Activated CD8-positive, alpha-beta memory T cell treated with anti-CD3 and anti-CD28 coated beads for 4 hours (primary cell): Measurements from ENCODE around the gene XRCC5.
"Not testable (repeated sequence)": the region's sequence is repeated elsewhere in the genome, so short reads cannot be mapped to it uniquely, and the experiment has no call there.

Source experiments
- DNase-seq, 2 donors: peaks; one replicate each; pipeline ENCODE4 v3.0.0-alpha.2; 2020; ENCODE audit warnings: low read depth in 2 of 2

The XRCC5 gene

GRCh38 chr2:216108967-216109921, at the start of gene XRCC5:
Gene XRCC5, plus strand, starts transcription at chr2:216109348. Its CDS starts 89 bp downstream, at chr2:216109437.
- peak; percentile 94 to 96 for DNase-seq

GRCh38 chr2:216064014-216064630, 45.0 kb upstream of the XRCC5 start:
- no peak for DNase-seq

GRCh38 chr2:216064665-216065064, 44.5 kb upstream of the XRCC5 start:
- no peak for DNase-seq

GRCh38 chr2:216066230-216066629, 42.9 kb upstream of the XRCC5 start:
- no peak for DNase-seq

- no peak for DNase-seq
Measured at GRCh38 chr2:216069028-216069427, 40.1 kb upstream of the XRCC5 start.

- no peak for DNase-seq
Measured at GRCh38 chr2:216070195-216070594, 39.0 kb upstream of the XRCC5 start.

GRCh38 chr2:216071111-216071851, 37.9 kb upstream of the XRCC5 start:
- no peak for DNase-seq

- no peak for DNase-seq
Measured at GRCh38 chr2:216072473-216072872, 36.7 kb upstream of the XRCC5 start.

- no peak for DNase-seq
Measured at GRCh38 chr2:216073773-216074172, 35.4 kb upstream of the XRCC5 start.

- no peak for DNase-seq
Measured at GRCh38 chr2:216074380-216074779, 34.8 kb upstream of the XRCC5 start.

GRCh38 chr2:216074794-216075193, 34.4 kb upstream of the XRCC5 start:
- DNase-seq: no peak

- no peak for DNase-seq
Measured at GRCh38 chr2:216075510-216076485, 33.4 kb upstream of the XRCC5 start.

GRCh38 chr2:216078776-216079175, 30.4 kb upstream of the XRCC5 start:
- DNase-seq: no peak

GRCh38 chr2:216080048-216080447, 29.1 kb upstream of the XRCC5 start:
- not testable (repeated sequence) for DNase-seq

- DNase-seq: no peak
Measured at GRCh38 chr2:216081012-216081411, 28.1 kb upstream of the XRCC5 start.

GRCh38 chr2:216081487-216082116, 27.5 kb upstream of the XRCC5 start, which contains the start of the genes PECR and TMEM169:
Gene PECR, minus strand, starts transcription at chr2:216081809. Its CDS starts 68 bp downstream, at chr2:216081741.
Gene TMEM169, plus strand, starts transcription at chr2:216081919. Its CDS starts 14,045 bp downstream, at chr2:216095964.
- peak; percentile 40 to 42 for DNase-seq

- DNase-seq: no peak
Measured at GRCh38 chr2:216082117-216082711, 26.9 kb upstream of the XRCC5 start.

GRCh38 chr2:216082805-216083204, 26.3 kb upstream of the XRCC5 start:
- no peak for DNase-seq

- DNase-seq: no peak
Measured at GRCh38 chr2:216083464-216084281, 25.5 kb upstream of the XRCC5 start.
